ENCODE results near the gene MEIKIN.

Gene MEIKIN

GRCh38 chr5:131974016-131974415 lies 28.6 kb upstream of the MEIKIN start:
- DNase-seq (ENCODE audit: low read depth in 2 of 3, low spot score in 1 of 3): no peak

- DNase-seq (ENCODE audit: low read depth in 2 of 3, low spot score in 1 of 3): no peak
Measured at GRCh38 chr5:131973089-131973712, 27.7 kb upstream of the MEIKIN start.

- DNase-seq (ENCODE audit: low read depth in 2 of 3, low spot score in 1 of 3): no peak
Measured at GRCh38 chr5:131968396-131968954, 23.0 kb upstream of the MEIKIN start.

GRCh38 chr5:131966551-131966950 lies 21.1 kb upstream of the MEIKIN start:
- no peak for DNase-seq (ENCODE audit: low read depth in 2 of 3, low spot score in 1 of 3)

GRCh38 chr5:131965826-131966415 lies 20.5 kb upstream of the MEIKIN start:
- DNase-seq (ENCODE audit: low read depth in 2 of 3, low spot score in 1 of 3): no peak

- no peak for DNase-seq (ENCODE audit: low read depth in 2 of 3, low spot score in 1 of 3)
Measured at GRCh38 chr5:131959906-131960305, 14.4 kb upstream of the MEIKIN start.

- DNase-seq (ENCODE audit: low read depth in 2 of 3, low spot score in 1 of 3): no peak
Measured at GRCh38 chr5:131959136-131959535, 13.7 kb upstream of the MEIKIN start.

GRCh38 chr5:131957721-131958441 lies 12.4 kb upstream of the MEIKIN start:
- DNase-seq (ENCODE audit: low read depth in 2 of 3, low spot score in 1 of 3): no peak

- DNase-seq (ENCODE audit: low read depth in 2 of 3, low spot score in 1 of 3): no peak
Measured at GRCh38 chr5:131953969-131954368, 8.5 kb upstream of the MEIKIN start.

- DNase-seq (ENCODE audit: low read depth in 2 of 3, low spot score in 1 of 3): no peak
Measured at GRCh38 chr5:131952301-131952857, 6.9 kb upstream of the MEIKIN start.

GRCh38 chr5:131950706-131951105 lies 5.2 kb upstream of the MEIKIN start:
- DNase-seq (ENCODE audit: low read depth in 2 of 3, low spot score in 1 of 3): no peak

- no peak for DNase-seq (ENCODE audit: low read depth in 2 of 3, low spot score in 1 of 3)
Measured at GRCh38 chr5:131947445-131947844, 2.0 kb upstream of the MEIKIN start.

- DNase-seq (ENCODE audit: low read depth in 2 of 3, low spot score in 1 of 3): no peak
Measured at GRCh38 chr5:131944702-131945550, 537 bp downstream of the MEIKIN start.

GRCh38 chr5:131943916-131944315 lies 1.5 kb downstream of the MEIKIN start:
- no peak for DNase-seq (ENCODE audit: low read depth in 2 of 3, low spot score in 1 of 3)

- no peak for DNase-seq (ENCODE audit: low read depth in 2 of 3, low spot score in 1 of 3)
Measured at GRCh38 chr5:131942016-131942415, 3.4 kb downstream of the MEIKIN start.

- no peak for DNase-seq (ENCODE audit: low read depth in 2 of 3, low spot score in 1 of 3)
Measured at GRCh38 chr5:131939690-131940345, 5.6 kb downstream of the MEIKIN start.

GRCh38 chr5:131932235-131932634 lies 13.2 kb downstream of the MEIKIN start:
- no peak for DNase-seq (ENCODE audit: low read depth in 2 of 3, low spot score in 1 of 3)

- DNase-seq (ENCODE audit: low read depth in 2 of 3, low spot score in 1 of 3): no peak
Measured at GRCh38 chr5:131928957-131929356, 16.5 kb downstream of the MEIKIN start.

- no peak for DNase-seq (ENCODE audit: low read depth in 2 of 3, low spot score in 1 of 3)
Measured at GRCh38 chr5:131926168-131926567, 19.3 kb downstream of the MEIKIN start.

GRCh38 chr5:131916481-131916880 lies 29.0 kb downstream of the MEIKIN start:
- no peak for DNase-seq (ENCODE audit: low read depth in 2 of 3, low spot score in 1 of 3)

Data from stimulated activated CD4-positive, alpha-beta T cell treated with anti-CD3 and anti-CD28 coated beads, Interleukin-12 subunit alpha, Interleukin-12 subunit beta, amount 100 ng/mL, for 48 hours (primary cell).